CD4-positive, CD25-positive, alpha-beta regulatory T cell (primary cell): ENCODE results near the gene PASK. TPM values are rescaled to one million over a fixed set of nuclear protein-coding genes. Genes with fewer than 3 reads are reported as not detected.

Experiments used
- ATAC-seq, 2 donors: fragments of 150-1000 bp; cut with Tn5 transposase; one replicate each; pipeline ENCODE4 v1.10.0; 2021; ENCODE audit warnings: low read depth in 2 of 2, moderate number of reproducible peaks in 2 of 2, moderate library complexity in 1 of 2
- DNase-seq, 3 donors: peaks; one replicate each; pipeline versions ENCODE4 v3.0.0 to v3.0.0-alpha.2; 2012 to 2022; ENCODE audit warnings: mixed read lengths in 1 of 3
- H3K27ac ChIP-seq: one replicate; pipeline ENCODE4 v1.7.0; 2013; ENCODE audit warnings: mild to moderate bottlenecking, low read length; ENCODE audit not compliant: insufficient read depth, poor library complexity, severe bottlenecking
- H3K27me3 ChIP-seq: one replicate; pipeline ENCODE4 v1.7.0; 2013; ENCODE audit warnings: low read length; ENCODE audit not compliant: control insufficient read depth, insufficient read depth
- H3K36me3 ChIP-seq: one replicate; pipeline ENCODE4 v1.7.0; 2013; ENCODE audit warnings: mild to moderate bottlenecking, low read length, moderate library complexity; ENCODE audit not compliant: control insufficient read depth, insufficient read depth
- H3K4me1 ChIP-seq: 2 replicates; pipeline ENCODE4 v1.7.0; 2013; ENCODE audit warnings: mild to moderate bottlenecking, low read length; ENCODE audit not compliant: insufficient read depth, control insufficient read depth, poor library complexity, severe bottlenecking
- H3K4me3 ChIP-seq: one replicate; pipeline ENCODE4 v1.7.0; 2013; ENCODE audit warnings: low read depth, mild to moderate bottlenecking, low read length, moderate library complexity
- H3K9me3 ChIP-seq, 2 experiments: 1 replicate in 1 of 2; 2 replicates in 1 of 2; pipeline ENCODE4 v1.7.0; 2013; ENCODE audit warnings: low read length in 2 of 2, mild to moderate bottlenecking in 1 of 2, moderate library complexity in 1 of 2; ENCODE audit not compliant: control insufficient read depth in 2 of 2
- H3K27ac Mint-ChIP-seq, 3 donors: one replicate each; pipeline ENCODE4 v1.8.0; 2020 to 2022; ENCODE audit warnings: mild to moderate bottlenecking in 3 of 3, mixed read lengths in 3 of 3, moderate library complexity in 2 of 3
- H3K27me3 Mint-ChIP-seq: one replicate; pipeline ENCODE4 v1.8.0; 2022; ENCODE audit warnings: mild to moderate bottlenecking, mixed read lengths
- H3K36me3 Mint-ChIP-seq: one replicate; pipeline ENCODE4 v1.8.0; 2020; ENCODE audit warnings: mixed read lengths
- H3K4me1 Mint-ChIP-seq, 4 donors: one replicate each; pipeline ENCODE4 v1.8.0; 2020 to 2022; ENCODE audit warnings: mixed read lengths in 4 of 4, mild to moderate bottlenecking in 1 of 4
- H3K4me3 Mint-ChIP-seq, 4 donors: one replicate each; pipeline ENCODE4 v1.8.0; 2020 to 2022; ENCODE audit warnings: mild to moderate bottlenecking in 4 of 4, mixed read lengths in 4 of 4, moderate library complexity in 3 of 4
- H3K9me3 Mint-ChIP-seq, 7 donors: one replicate each; pipeline ENCODE4 v1.8.0; 2020 to 2022; ENCODE audit warnings: mixed read lengths in 7 of 7, mild to moderate bottlenecking in 3 of 7, moderate library complexity in 2 of 7
- polyA plus RNA-seq, 4 donors: library from polyadenylated mRNA; unstranded; fragments of 300-500 nt; fragmentation: Illumina TruSeq; gene quantifications; one replicate each; pipeline ENCODE4 v1.2.3, GENCODE V29; 2021
- total RNA-seq: library from RNA; stranded (reverse); gene quantifications from one replicate; pipeline ENCODE4 v1.2.3, GENCODE V29; 2022

Gene PASK
- total and polyA plus RNA-seq, 5 donors from 2014 or later, result 15.9 to 160 (median 23.0) TPM

DNA sequence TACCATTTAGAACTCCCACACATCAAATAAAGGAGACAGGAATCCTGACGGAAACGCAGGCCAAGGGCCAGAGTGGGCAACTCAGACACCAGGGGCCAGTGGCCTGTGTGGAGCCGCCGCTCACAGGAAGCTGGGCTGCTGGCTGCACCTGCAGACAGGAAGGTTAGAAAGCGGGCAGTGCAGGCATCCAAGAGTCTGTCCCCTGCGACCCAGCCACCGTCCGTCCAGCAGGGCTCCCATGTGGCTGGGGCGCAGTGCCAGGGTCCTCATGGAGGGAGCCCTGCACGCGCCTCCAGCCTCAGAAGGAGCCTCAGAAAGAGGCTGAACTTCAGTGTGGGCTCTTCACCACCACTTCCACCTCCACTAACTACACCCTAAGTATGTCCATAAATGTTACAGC is 36.7 kb upstream of the PASK start:
- Histone ChIP-seq H3K4me1 (no peaks in the 10 kb centered on the region), H3K36me3 (peaks cover 13% of the 10 kb centered on the region), H3K27ac (no peak overlapping the region), H3K9me3 (no peaks in the 10 kb centered on the region), H3K4me3 (no peak overlapping the region), H3K27me3 (no peaks in the 10 kb centered on the region)
- DNase-seq (no peak), ATAC-seq (no peak)
- peaks cover 7% of the 10 kb centered on the region for H3K36me3 Mint-ChIP-seq
- no peak overlapping the region for H3K27ac Mint-ChIP-seq
- H3K4me3 Mint-ChIP-seq, result no peak overlapping the region
- H3K9me3 Mint-ChIP-seq, result no peaks in the 10 kb centered on the region
- no peaks in the 10 kb centered on the region for H3K4me1 Mint-ChIP-seq
- no peaks in the 10 kb centered on the region for H3K27me3 Mint-ChIP-seq

- H3K4me1 ChIP-seq, result no peaks in the 10 kb centered on the region
- no peak overlapping the region for H3K4me3 ChIP-seq
- Mint-ChIP-seq H3K36me3 (peaks cover 11% of the 10 kb centered on the region), H3K27me3 (no peaks in the 10 kb centered on the region), H3K4me1 (no peaks in the 10 kb centered on the region), H3K27ac (no peak overlapping the region), H3K9me3 (no peaks in the 10 kb centered on the region), H3K4me3 (no peak overlapping the region)
- ATAC-seq (no peak), DNase-seq (no peak)
- H3K27ac ChIP-seq, result no peak overlapping the region
- H3K9me3 ChIP-seq, result no peaks in the 10 kb centered on the region
- no peaks in the 10 kb centered on the region for H3K27me3 ChIP-seq
- H3K36me3 ChIP-seq, result peaks cover 17% of the 10 kb centered on the region
Measured at GRCh38 chr2:241184901-241185300, 35.6 kb upstream of the PASK start.

GRCh38 chr2:241183221-241183620 is 33.9 kb upstream of the PASK start:
- Mint-ChIP-seq H3K27me3 (no peaks in the 10 kb centered on the region), H3K4me1 (peaks cover 0 to 9% (median 3%) of the 10 kb centered on the region in 4 donors), H3K27ac (no peak overlapping the region), H3K4me3 (no peak overlapping the region), H3K36me3 (peaks cover 23% of the 10 kb centered on the region), H3K9me3 (no peaks in the 10 kb centered on the region)
- ATAC-seq (no peak), DNase-seq (no peak)
- H3K4me1 ChIP-seq, result no peaks in the 10 kb centered on the region
- no peaks in the 10 kb centered on the region for H3K9me3 ChIP-seq
- H3K27ac ChIP-seq, result no peak overlapping the region
- peaks cover 22% of the 10 kb centered on the region for H3K36me3 ChIP-seq
- no peak overlapping the region for H3K4me3 ChIP-seq
- no peaks in the 10 kb centered on the region for H3K27me3 ChIP-seq

GRCh38 chr2:241182531-241183133 is 33.4 kb upstream of the PASK start:
- no peak overlapping the region for H3K27ac Mint-ChIP-seq
- DNase-seq (no peak), ATAC-seq (no peak)
- Histone ChIP-seq H3K27me3 (no peaks in the 10 kb centered on the region), H3K4me1 (no peaks in the 10 kb centered on the region), H3K36me3 (peaks cover 25% of the 10 kb centered on the region), H3K9me3 (no peaks in the 10 kb centered on the region), H3K27ac (no peak overlapping the region), H3K4me3 (no peak overlapping the region)
- H3K4me1 Mint-ChIP-seq, result peaks cover 0 to 9% (median 3%) of the 10 kb centered on the region in 4 donors
- peaks cover 23% of the 10 kb centered on the region for H3K36me3 Mint-ChIP-seq
- no peak overlapping the region for H3K4me3 Mint-ChIP-seq
- H3K27me3 Mint-ChIP-seq, result no peaks in the 10 kb centered on the region
- H3K9me3 Mint-ChIP-seq, result no peaks in the 10 kb centered on the region

DNA sequence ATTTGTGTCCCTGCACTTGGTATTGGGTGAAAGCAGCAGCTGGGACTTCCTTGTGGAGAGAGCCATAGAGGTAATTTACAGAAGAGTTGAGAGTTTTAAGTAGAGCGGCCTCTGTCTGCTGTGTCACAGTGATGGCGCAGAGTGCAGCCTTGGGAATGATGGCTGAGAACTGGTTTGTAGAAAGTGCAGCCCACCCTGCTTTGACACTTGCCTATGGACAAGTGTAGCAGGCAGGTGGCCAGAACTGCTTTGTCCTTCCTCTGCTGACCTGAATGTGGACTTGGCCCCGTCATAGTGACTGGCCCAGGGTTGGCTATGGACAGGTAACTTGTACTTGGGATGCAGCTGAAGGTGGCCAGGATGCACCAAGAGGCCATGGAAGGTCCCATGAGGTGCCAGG is 32.9 kb upstream of the PASK start:
- Mint-ChIP-seq H3K27ac (no peak overlapping the region), H3K4me3 (no peak overlapping the region), H3K27me3 (no peaks in the 10 kb centered on the region), H3K9me3 (no peaks in the 10 kb centered on the region), H3K4me1 (peaks cover 0 to 9% (median 3%) of the 10 kb centered on the region in 4 donors), H3K36me3 (peaks cover 23% of the 10 kb centered on the region)
- Histone ChIP-seq H3K9me3 (no peaks in the 10 kb centered on the region), H3K27ac (no peak overlapping the region), H3K36me3 (peaks cover 28% of the 10 kb centered on the region), H3K4me1 (no peaks in the 10 kb centered on the region), H3K4me3 (no peak overlapping the region), H3K27me3 (no peaks in the 10 kb centered on the region)
- ATAC-seq, result no peak
- no peak for DNase-seq

- Mint-ChIP-seq H3K27me3 (no peaks in the 10 kb centered on the region), H3K4me1 (peaks cover 0 to 9% (median 3%) of the 10 kb centered on the region in 4 donors), H3K9me3 (no peaks in the 10 kb centered on the region), H3K27ac (no peak overlapping the region), H3K4me3 (no peak overlapping the region), H3K36me3 (peaks cover 23% of the 10 kb centered on the region)
- H3K36me3 ChIP-seq, result peaks cover 29% of the 10 kb centered on the region
- no peak overlapping the region for H3K4me3 ChIP-seq
- no peaks in the 10 kb centered on the region for H3K4me1 ChIP-seq
- no peaks in the 10 kb centered on the region for H3K9me3 ChIP-seq
- DNase-seq, result no peak
- no peak for ATAC-seq
- H3K27me3 ChIP-seq, result no peaks in the 10 kb centered on the region
- H3K27ac ChIP-seq, result no peak overlapping the region
Measured at GRCh38 chr2:241180495-241180894, 31.2 kb upstream of the PASK start.

DNA sequence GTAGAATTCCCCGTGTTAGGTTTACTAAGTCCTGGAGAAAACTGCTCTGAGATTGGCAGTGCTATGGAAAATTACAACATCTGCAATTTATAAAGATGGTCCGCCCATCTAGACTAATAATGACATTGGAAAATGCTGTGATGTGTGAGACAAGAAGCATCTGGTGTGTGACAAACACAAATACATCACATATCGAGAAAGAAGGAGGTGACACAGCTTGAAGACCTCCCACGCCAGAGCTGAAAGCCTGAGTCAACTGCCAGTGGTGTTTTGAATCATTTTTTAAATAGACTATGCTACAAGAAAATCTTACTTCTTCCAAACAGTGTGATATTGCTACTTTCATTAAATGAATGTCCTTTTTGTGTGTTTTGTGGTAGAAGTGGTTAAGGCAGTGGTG is 30.6 kb upstream of the PASK start:
- H3K36me3 Mint-ChIP-seq, result peaks cover 29% of the 10 kb centered on the region
- H3K9me3 ChIP-seq, result no peaks in the 10 kb centered on the region
- ATAC-seq (no peak), DNase-seq (peak in 1 of 3 donors; percentile 20)
- no peak overlapping the region for H3K4me3 Mint-ChIP-seq
- no peak overlapping the region for H3K27ac ChIP-seq
- no peak overlapping the region for H3K4me3 ChIP-seq
- no peaks in the 10 kb centered on the region for H3K27me3 ChIP-seq
- no peak overlapping the region for H3K27ac Mint-ChIP-seq
- H3K9me3 Mint-ChIP-seq, result no peaks in the 10 kb centered on the region
- H3K4me1 Mint-ChIP-seq, result peaks cover 0 to 15% (median 4%) of the 10 kb centered on the region in 4 donors
- peaks cover 35% of the 10 kb centered on the region for H3K36me3 ChIP-seq
- H3K27me3 Mint-ChIP-seq, result no peaks in the 10 kb centered on the region
- H3K4me1 ChIP-seq, result no peaks in the 10 kb centered on the region

- Mint-ChIP-seq H3K36me3 (peaks cover 33% of the 10 kb centered on the region), H3K4me3 (no peak overlapping the region), H3K9me3 (no peaks in the 10 kb centered on the region), H3K4me1 (peaks cover 0 to 16% (median 7%) of the 10 kb centered on the region in 4 donors), H3K27me3 (no peaks in the 10 kb centered on the region), H3K27ac (peak overlapping the region in 2 of 3 donors; percentile 8 to 60)
- Histone ChIP-seq H3K4me3 (no peak overlapping the region), H3K4me1 (no peaks in the 10 kb centered on the region), H3K27me3 (no peaks in the 10 kb centered on the region), H3K9me3 (no peaks in the 10 kb centered on the region), H3K27ac (no peak overlapping the region), H3K36me3 (peaks cover 41% of the 10 kb centered on the region)
- ATAC-seq, result no peak
- DNase-seq, result no peak
Measured at GRCh38 chr2:241178961-241179360, 29.7 kb upstream of the PASK start.
